Measurements from ENCODE around the gene GAL.

Gene GAL

DNA sequence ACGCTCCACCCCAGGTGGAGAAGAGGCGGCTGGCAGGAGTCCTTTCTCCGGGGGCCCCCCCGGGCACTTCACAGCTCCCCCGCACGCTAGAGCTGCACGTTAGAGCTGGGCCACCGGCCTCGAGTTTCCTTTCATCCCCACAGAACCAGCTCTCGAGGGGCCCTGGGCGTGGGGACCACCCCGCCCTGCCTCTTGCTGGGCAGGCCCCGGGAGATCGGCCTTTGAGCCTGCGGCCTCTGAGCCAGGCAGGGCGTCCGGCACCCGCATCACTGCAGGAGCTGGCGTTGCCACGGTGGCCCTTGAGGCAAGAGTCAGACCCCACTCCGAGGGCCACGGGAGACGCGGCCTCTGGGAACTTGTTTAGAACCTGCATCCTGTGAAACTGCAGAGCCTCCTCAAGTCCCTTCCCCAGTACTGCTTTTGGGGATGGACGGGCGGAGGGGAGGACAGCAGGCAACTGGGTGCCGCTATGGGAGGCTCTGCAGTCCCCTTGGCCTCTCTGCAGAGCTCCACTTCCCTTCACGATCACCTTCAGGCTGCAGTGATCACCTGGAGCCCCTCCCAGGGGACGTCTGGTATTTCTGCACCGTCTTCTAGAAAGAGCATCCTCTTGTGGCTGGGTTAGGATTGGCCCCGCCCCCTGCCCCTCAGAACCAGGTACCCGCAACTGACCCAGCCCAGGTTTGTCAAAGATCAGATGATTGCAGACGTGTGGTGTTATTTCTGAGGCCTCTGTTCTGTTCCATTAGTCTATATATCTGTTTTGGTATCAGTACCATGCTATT is 13.9 kb upstream of the GAL start:
- Histone ChIP-seq H3K27ac (ENCODE audit: low read depth, low read length) (no peak overlapping the region), H3K36me3 (ENCODE audit: insufficient read depth, low read length) (no peaks in the 10 kb centered on the region), H3K9ac (ENCODE audit: low read depth, low read length) (no peak overlapping the region), H3K9me3 (ENCODE audit: insufficient read depth, low read depth, low read length) (no peaks in the 10 kb centered on the region), H3K4me3 (ENCODE audit: low read length) (no peak overlapping the region), H3K27me3 (ENCODE audit: insufficient read depth, low read length) (no peaks in the 10 kb centered on the region), H3K4me1 (ENCODE audit: insufficient read depth, low read length) (no peaks in the 10 kb centered on the region)
- 88% methylated on average over 33 of the region's 33 CpGs for WGBS

GRCh38 chr11:68673306-68673945 is 10.9 kb upstream of the GAL start:
- no peaks in the 10 kb centered on the region for H3K27me3 ChIP-seq (ENCODE audit: insufficient read depth, low read length)
- 92% methylated on average over 6 of the region's 6 CpGs for WGBS

GRCh38 chr11:68673991-68674390 is 10.4 kb upstream of the GAL start:
- Histone ChIP-seq H3K4me1 (ENCODE audit: insufficient read depth, low read length) (0 out of 2 replicates have a peak, but pooled peaks cover 3% of the 10 kb centered on the region), H3K27me3 (ENCODE audit: insufficient read depth, low read length) (no peaks in the 10 kb centered on the region), H3K4me3 (ENCODE audit: low read length) (no peak overlapping the region), H3K36me3 (ENCODE audit: insufficient read depth, low read length) (no peaks in the 10 kb centered on the region), H3K9me3 (ENCODE audit: insufficient read depth, low read depth, low read length) (no peaks in the 10 kb centered on the region), H3K27ac (ENCODE audit: low read depth, low read length) (no peak overlapping the region), H3K9ac (ENCODE audit: low read depth, low read length) (no peak overlapping the region)
- 95% methylated on average over 11 of the region's 11 CpGs for WGBS

More at GRCh38 chr11:68673306-68673945, 10.9 kb upstream of the GAL start:
- H3K27ac ChIP-seq (ENCODE audit: low read depth, low read length): no peak overlapping the region
- no peaks in the 10 kb centered on the region for H3K4me1 ChIP-seq (ENCODE audit: insufficient read depth, low read length)
- H3K4me3 ChIP-seq (ENCODE audit: low read length): no peak overlapping the region
- H3K9me3 ChIP-seq (ENCODE audit: insufficient read depth, low read depth, low read length): no peaks in the 10 kb centered on the region
- H3K9ac ChIP-seq (ENCODE audit: low read depth, low read length): no peak overlapping the region
- H3K36me3 ChIP-seq (ENCODE audit: insufficient read depth, low read length): no peaks in the 10 kb centered on the region

GRCh38 chr11:68674461-68674860 is 9.9 kb upstream of the GAL start:
- H3K4me3 ChIP-seq (ENCODE audit: low read length): no peak overlapping the region
- WGBS: 97% methylated on average over 16 of the region's 16 CpGs
- H3K4me1 ChIP-seq (ENCODE audit: insufficient read depth, low read length): 0 out of 2 replicates have a peak, but pooled peaks cover 3% of the 10 kb centered on the region
- H3K9ac ChIP-seq (ENCODE audit: low read depth, low read length): no peak overlapping the region
- H3K27ac ChIP-seq (ENCODE audit: low read depth, low read length): no peak overlapping the region
- H3K36me3 ChIP-seq (ENCODE audit: insufficient read depth, low read length): no peaks in the 10 kb centered on the region
- no peaks in the 10 kb centered on the region for H3K27me3 ChIP-seq (ENCODE audit: insufficient read depth, low read length)
- no peaks in the 10 kb centered on the region for H3K9me3 ChIP-seq (ENCODE audit: insufficient read depth, low read depth, low read length)

GRCh38 chr11:68677432-68677831 is 6.9 kb upstream of the GAL start:
- 38% methylated on average over 6 of the region's 6 CpGs for WGBS
- 0 out of 2 replicates have a peak, but pooled peaks cover 3% of the 10 kb centered on the region for H3K4me1 ChIP-seq (ENCODE audit: insufficient read depth, low read length)
- H3K9ac ChIP-seq (ENCODE audit: low read depth, low read length): no peak overlapping the region

GRCh38 chr11:68678031-68678441 is 6.3 kb upstream of the GAL start:
- Histone ChIP-seq H3K36me3 (ENCODE audit: insufficient read depth, low read length) (no peaks in the 10 kb centered on the region), H3K9me3 (ENCODE audit: insufficient read depth, low read depth, low read length) (no peaks in the 10 kb centered on the region), H3K9ac (ENCODE audit: low read depth, low read length) (no peak overlapping the region), H3K27me3 (ENCODE audit: insufficient read depth, low read length) (peaks cover 10% of the 10 kb centered on the region), H3K4me1 (ENCODE audit: insufficient read depth, low read length) (0 out of 2 replicates have a peak, but pooled peaks cover 3% of the 10 kb centered on the region), H3K27ac (ENCODE audit: low read depth, low read length) (no peak overlapping the region), H3K4me3 (ENCODE audit: low read length) (no peak overlapping the region)
- 88% methylated on average over 12 of the region's 15 CpGs for WGBS

More at GRCh38 chr11:68677432-68677831, 6.9 kb upstream of the GAL start:
- H3K27ac ChIP-seq (ENCODE audit: low read depth, low read length): no peak overlapping the region
- no peak overlapping the region for H3K4me3 ChIP-seq (ENCODE audit: low read length)
- H3K9me3 ChIP-seq (ENCODE audit: insufficient read depth, low read depth, low read length): no peaks in the 10 kb centered on the region
- peaks cover 4% of the 10 kb centered on the region; the same call in 1 of the 2 replicates for H3K27me3 ChIP-seq (ENCODE audit: insufficient read depth, low read length)
- H3K36me3 ChIP-seq (ENCODE audit: insufficient read depth, low read length): no peaks in the 10 kb centered on the region

DNA sequence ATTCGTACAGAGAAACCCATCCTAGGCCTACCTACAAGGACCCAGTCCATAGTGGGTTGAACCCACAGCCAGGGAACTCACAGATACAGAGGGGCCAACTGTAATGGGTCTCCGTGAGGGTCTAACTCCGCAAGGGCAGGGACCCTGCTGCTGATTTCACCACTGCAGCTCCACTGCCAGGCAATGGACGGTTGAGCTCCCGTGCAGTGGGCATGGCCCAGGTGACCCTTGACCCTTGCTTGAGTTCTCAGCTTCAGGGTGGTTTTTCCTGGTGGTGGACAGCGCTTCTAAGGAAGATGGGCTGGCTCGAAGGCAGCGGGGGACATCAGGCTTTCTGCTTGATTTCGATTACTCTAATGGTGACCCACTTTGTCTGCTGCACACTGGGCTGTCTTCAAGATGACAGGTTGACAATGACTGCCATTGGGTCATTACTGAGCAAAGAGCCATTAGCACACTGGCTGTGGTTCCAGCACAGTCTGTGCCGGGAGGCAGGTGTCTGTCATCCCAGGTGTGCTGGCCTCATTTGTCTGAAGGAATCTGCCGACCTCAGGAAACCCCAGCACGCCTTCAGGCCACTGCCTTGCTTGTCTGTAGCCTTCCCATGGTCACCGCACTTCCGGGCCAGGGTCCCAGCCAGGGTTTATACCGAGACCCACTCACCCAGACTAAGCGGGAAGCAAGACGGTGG is 3.7 kb upstream of the GAL start:
- Histone ChIP-seq H3K36me3 (ENCODE audit: insufficient read depth, low read length) (no peaks in the 10 kb centered on the region), H3K27ac (ENCODE audit: low read depth, low read length) (no peak overlapping the region), H3K9me3 (ENCODE audit: insufficient read depth, low read depth, low read length) (no peaks in the 10 kb centered on the region), H3K4me1 (ENCODE audit: insufficient read depth, low read length) (0 out of 2 replicates have a peak, but pooled peaks cover 7% of the 10 kb centered on the region), H3K27me3 (ENCODE audit: insufficient read depth, low read length) (peaks cover 37% of the 10 kb centered on the region), H3K4me3 (ENCODE audit: low read length) (no peak overlapping the region), H3K9ac (ENCODE audit: low read depth, low read length) (no peak overlapping the region)
- WGBS: 94% methylated on average over 17 of the region's 17 CpGs

DNA sequence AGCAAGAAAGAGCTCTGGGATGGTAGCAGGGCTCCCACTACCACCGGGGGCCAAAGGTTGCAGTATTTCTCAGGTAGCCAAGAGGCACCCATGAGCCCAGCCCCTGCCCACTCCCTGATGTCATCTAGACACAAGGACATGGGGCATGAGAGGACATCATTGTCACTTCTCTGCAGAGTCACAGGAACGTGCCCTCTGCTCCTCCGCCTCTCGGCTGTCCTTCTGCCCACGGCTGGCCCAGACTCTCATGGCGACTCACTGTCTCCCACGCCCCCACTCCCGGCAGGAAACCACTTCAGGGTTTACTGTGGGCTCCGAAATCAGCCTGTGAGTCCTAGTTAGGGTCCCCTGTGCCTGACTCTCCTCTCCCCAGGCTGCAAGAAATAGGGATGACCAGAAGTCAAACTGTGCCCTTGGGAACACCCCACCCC is 1.8 kb upstream of the GAL start:
- 66% methylated on average over 9 of the region's 9 CpGs for WGBS
- Histone ChIP-seq H3K4me1 (ENCODE audit: insufficient read depth, low read length) (0 out of 2 replicates have a peak, but pooled peaks cover 7% of the 10 kb centered on the region), H3K36me3 (ENCODE audit: insufficient read depth, low read length) (peaks cover 16% of the 10 kb centered on the region), H3K4me3 (ENCODE audit: low read length) (no peak overlapping the region), H3K9ac (ENCODE audit: low read depth, low read length) (no peak overlapping the region), H3K9me3 (ENCODE audit: insufficient read depth, low read depth, low read length) (no peaks in the 10 kb centered on the region), H3K27ac (ENCODE audit: low read depth, low read length) (no peak overlapping the region), H3K27me3 (ENCODE audit: insufficient read depth, low read length) (peaks cover 49% of the 10 kb centered on the region)

DNA sequence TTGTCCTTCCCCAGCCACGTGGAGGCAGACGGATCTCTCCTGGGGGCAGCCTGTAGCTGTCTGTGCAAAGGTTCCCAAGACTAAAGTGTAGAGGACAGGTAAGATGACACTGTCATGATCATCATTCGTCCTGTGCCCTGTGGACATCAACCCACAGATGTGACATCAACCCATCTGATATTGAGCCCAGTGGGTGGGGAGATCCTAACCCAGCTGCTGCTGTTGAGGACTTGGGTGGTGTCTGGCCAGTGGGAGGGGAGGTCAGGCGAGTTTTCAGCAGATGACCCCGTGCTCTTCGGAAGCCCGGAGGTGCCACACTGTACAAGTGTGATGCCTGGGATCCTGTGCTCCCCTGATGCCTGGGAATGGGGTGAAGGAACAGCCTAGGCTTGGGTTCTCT is 1.2 kb upstream of the GAL start:
- H3K27ac ChIP-seq (ENCODE audit: low read depth, low read length): no peak overlapping the region
- peaks cover 21% of the 10 kb centered on the region for H3K36me3 ChIP-seq (ENCODE audit: insufficient read depth, low read length)
- no peak overlapping the region for H3K4me3 ChIP-seq (ENCODE audit: low read length)
- H3K9me3 ChIP-seq (ENCODE audit: insufficient read depth, low read depth, low read length): no peaks in the 10 kb centered on the region
- WGBS: 86% methylated on average over 7 of the region's 7 CpGs
- no peak overlapping the region for H3K9ac ChIP-seq (ENCODE audit: low read depth, low read length)
- peaks cover 49% of the 10 kb centered on the region for H3K27me3 ChIP-seq (ENCODE audit: insufficient read depth, low read length)
- 0 out of 2 replicates have a peak, but pooled peaks cover 7% of the 10 kb centered on the region for H3K4me1 ChIP-seq (ENCODE audit: insufficient read depth, low read length)

DNA sequence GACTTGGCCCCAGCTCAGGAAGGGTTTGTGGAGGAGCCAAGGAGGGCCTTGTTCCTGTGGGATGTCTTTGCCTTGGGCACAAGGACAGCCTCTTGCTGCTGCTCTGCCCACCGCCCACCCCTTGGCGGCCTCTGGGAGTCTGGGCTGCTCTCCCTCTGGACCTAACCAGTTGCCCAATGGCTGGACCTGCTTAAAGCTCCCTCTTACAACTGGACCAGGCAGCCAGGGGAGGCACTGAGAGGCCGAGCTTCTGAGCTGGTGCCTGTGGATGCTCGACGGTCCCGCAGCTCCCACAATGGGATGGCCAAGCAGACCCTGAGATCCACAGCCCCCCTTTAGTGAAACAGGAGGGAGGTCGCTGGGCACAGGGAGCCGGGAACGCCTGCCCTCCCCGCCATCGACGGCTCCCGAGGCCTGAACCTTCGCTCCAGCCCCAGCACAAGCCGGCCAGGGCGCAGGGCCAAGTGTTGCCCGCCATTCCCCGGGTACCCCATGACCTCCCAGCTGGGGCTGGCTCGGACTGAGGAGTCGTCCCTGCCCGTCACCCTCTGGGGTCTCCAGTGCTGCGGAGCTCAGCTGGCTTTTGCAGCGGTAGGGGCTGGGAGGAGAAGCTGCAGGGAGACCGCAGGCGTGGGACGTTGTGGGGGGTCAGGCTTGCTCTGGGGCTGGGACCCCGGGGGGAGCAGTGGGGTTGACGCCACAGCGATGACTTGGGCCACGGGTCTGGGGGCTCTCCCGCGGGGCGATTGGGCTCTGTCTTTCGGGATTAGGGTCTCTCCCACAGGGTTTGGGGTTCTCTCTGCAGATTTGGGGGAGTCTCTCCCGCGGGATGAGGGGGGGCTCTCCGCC is 584 bp upstream of the GAL start:
- Histone ChIP-seq H3K27ac (ENCODE audit: low read depth, low read length) (no peak overlapping the region), H3K4me1 (ENCODE audit: insufficient read depth, low read length) (0 out of 2 replicates have a peak, but pooled peaks cover 4% of the 10 kb centered on the region), H3K4me3 (ENCODE audit: low read length) (peak overlapping the region; percentile 69), H3K9me3 (ENCODE audit: insufficient read depth, low read depth, low read length) (no peaks in the 10 kb centered on the region), H3K36me3 (ENCODE audit: insufficient read depth, low read length) (peaks cover 28% of the 10 kb centered on the region), H3K9ac (ENCODE audit: low read depth, low read length) (peak overlapping the region; percentile 82), H3K27me3 (ENCODE audit: insufficient read depth, low read length) (peaks cover 49% of the 10 kb centered on the region)
- 40% methylated on average over 37 of the region's 37 CpGs for WGBS

All from HUES64 (cell line).